GM18517 (cell line): ENCODE measurements around the gene VTA1.
"Not testable (repeated sequence)": the region's sequence is repeated elsewhere in the genome, so short reads cannot be mapped to it uniquely, and the experiment has no call there.

Source experiments
- ATAC-seq: cut with Tn5 transposase; IDR thresholded peaks from one replicate; pipeline ENCODE4 v1.9.1; 2021; ENCODE audit warnings: mild to moderate bottlenecking, moderate library complexity; ENCODE audit not compliant: unreplicated experiment

The VTA1 gene, protein sequence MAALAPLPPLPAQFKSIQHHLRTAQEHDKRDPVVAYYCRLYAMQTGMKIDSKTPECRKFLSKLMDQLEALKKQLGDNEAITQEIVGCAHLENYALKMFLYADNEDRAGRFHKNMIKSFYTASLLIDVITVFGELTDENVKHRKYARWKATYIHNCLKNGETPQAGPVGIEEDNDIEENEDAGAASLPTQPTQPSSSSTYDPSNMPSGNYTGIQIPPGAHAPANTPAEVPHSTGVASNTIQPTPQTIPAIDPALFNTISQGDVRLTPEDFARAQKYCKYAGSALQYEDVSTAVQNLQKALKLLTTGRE

DNA sequence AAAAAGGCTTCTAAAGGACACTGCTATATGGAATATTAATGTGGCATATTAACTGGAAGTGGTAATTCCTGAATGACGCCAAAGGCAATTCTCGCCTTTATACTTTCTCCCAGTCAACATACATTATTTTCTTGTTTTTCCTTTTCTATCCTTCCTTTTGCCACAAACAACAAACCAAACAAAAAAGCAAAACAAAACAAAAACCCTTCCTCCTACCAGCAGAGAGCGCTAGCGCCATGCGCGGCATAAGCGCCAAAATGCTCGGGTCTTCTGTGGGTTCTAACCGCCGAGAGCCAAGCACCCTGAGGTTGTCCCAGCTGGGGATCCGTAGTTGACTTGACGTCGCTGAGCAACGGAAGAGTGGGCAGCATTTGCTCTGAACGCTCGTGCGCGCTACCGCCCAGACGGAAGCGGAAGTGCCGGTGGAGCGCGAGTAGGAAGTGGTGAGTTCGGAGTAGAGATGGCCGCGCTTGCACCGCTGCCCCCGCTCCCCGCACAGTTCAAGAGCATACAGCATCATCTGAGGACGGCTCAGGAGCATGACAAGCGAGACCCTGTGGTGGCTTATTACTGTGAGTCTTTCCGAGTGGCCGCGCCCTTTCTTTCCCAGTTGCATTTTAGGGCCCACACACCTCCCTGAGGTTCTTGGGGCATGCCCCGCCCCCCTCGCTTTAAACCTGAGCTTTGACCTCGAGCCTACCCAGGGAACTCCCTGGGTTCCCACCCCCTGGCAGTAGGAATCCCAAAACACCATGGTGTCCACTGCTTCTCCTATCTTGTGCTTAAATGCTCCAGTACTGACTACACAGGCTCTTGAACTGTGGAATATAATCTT, at the start of gene VTA1, which contains the start of gene NMBR:
Gene VTA1, plus strand, starts transcription at position 436 of the 835 bp plus-strand sequence. Its CDS starts 25 bp downstream, at position 461.
Gene NMBR, minus strand, starts transcription at position 295 of the 835 bp plus-strand sequence. CDS start 58,464 bp downstream, outside the sequence.
- peak; percentile 99 for ATAC-seq

DNA sequence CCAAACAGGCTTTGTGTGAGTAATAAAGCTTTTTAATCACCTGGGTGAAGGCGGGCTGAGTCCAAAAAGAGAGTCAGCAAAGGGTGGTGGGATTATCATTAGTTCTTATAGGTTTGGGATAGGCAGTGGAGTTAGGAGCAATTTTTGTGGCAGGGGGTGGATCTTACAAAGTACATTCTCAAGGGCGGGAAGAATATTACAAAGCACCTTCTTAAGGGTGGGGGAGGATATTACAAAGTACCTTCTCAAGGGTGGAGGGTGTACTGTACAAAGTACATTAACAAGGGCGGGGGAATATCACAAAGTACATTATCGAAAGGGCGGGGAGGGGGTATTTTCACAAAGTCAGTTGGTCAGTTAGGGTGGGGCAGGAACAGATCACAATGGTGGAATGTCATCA, 42.2 kb upstream of the VTA1 start:
- ATAC-seq = not testable (repeated sequence)

DNA sequence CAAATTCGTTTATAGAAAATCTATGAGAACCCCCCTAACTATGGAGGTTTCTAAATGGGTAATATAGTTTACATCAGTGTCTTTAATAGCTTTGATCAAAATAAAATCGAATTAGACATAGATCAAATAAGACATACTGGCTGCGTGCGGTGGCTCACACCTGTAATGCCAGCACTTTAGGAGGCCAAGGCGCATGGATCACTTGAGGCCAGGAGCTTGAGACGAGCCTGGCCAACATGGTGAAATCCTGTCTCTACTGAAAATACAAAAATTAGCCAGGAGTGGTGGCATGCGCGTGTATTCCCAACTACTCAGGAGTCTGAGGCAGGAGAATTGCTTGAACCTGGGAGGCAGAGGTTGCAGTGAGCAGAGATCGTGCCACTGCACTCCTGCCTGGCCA, 36.2 kb upstream of the VTA1 start:
- ATAC-seq = not testable (repeated sequence)

DNA sequence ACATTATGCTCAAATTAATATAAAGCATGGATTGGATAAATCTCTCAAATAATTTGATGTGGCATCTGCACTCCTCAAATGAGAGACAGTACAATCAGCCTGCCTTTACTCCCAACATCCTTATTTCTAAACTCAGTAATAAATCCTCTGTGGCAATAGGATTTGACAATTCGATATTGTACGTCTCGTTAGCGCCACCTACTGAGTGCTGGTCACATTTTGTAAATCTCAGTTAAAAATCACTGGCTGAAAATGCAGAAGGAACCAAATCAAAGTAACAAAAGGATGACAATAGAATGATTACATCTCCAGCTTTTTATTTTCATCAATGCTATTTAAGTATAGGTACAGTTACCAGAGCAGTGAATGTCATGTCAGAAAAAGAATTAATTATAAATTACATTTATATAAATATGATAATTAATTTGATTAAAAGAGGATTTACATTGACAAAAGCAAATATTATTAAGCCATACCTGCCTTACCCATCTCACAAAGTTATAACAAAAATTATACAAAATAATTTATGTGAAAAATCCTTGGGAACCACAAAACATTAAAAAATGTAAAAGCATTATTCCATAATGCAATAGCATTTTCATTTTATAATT, 34.5 kb upstream of the VTA1 start:
- no peak for ATAC-seq

DNA sequence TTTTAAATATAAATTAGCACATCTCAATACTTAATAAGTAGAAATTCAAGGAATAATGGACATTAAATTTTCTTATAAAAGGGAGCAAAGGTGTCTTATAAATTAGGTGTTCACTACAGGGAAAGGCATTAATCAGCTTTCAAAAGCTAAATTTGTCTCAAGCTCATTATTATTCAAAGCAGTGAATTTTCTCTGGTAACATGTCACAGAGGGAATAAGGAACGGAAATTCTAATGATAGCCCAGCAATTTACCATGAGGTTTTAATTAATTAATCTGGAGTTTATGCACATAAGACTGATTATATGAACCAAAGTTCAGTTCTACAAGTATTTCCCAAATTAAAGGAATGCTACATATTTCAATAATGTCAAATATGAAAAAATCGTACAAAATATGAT, 29.7 kb upstream of the VTA1 start:
- no peak for ATAC-seq

DNA sequence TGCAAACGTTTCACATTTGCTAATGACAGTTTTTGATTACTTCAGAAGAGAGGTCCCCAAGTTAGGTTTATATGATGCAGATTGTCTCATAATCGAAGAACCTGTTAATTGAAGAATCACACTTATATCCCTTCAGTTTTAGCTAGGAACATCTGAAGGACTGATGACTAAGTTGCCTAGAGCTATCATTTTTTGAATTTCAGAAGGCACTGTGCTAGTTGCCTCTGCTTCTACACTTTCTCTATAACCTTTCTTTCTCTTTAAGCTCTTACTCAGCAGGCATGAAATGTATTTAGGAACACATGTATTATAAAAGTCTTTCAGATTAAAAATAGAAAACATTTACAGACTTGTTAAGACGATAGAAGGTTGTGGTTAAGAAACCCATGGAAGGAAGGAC, 28.7 kb upstream of the VTA1 start:
- ATAC-seq = no peak

DNA sequence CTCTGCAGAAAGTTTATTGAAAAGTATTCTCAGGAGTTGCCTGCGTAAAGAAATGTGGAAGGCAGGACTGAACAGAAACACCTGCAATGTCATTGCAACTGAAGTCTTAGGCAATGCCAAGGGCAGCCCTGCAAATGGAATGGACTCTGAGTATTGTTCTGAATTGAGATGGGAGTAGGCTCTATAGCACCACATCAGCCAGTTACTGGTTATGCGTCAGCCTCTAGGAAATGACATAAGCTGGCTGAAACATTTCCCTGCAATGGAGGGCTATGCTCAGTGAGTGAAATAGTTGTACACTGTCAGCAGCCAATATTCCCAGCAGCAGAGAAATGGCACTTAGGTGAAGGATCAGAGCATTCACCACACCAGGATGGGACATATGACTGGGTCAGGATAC, 28.1 kb upstream of the VTA1 start:
- no peak for ATAC-seq

DNA sequence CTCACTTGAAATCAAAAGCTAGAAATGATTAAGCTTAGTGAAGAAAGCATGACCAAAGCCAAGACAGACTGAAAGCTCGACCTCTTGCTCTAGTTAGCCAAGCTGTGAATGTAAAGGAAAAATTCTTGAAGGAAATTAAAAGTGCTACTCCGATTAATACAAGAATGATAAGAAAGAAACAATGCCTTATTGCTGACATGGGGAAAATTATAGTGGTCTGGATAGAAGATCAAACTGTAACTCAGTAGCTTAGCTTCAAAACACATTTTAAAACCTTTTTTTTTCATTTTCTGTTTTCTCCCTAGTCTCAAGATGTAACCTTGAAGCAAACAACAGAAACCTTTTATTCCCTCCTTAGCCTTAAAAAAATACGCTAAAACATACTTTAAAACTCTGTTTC, 25.7 kb upstream of the VTA1 start:
- ATAC-seq = no peak

DNA sequence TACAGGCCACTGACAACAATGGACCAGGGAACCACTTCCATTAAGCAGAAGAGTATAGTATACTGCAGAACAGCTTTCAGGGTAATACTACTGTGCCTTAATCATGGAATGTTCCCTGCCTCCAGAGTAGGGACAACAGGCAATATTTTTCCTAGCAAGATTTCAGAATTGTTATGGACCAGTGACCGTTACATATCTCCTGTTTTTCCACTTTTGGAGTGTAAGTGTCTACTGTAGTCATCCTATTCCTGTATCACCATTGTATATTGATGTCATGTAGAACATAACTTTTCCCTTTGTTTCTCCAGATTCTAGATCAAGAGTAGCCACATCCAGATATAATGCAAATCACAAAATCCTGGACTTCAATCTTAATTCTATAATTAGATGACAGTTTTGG, 16.2 kb upstream of the VTA1 start:
- ATAC-seq = no peak

DNA sequence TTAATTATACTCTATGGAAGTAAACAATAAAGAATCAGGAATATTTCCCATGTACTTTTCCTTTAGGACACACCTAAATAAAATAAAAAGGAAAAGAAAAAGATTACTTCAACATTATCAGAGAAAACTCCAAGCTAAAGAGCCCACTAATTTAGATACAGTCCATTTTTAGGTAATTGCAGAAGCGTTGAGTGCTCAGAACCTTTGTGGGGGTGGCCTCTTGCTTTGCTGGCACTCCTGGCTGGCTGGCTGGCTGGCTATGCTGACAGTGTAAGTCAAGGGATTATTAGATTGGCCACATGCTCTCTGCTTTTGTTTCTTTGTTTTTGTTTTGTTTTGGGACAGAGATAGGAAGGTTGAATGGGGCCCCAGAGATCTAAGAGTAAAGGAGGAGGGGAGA, 14.4 kb upstream of the VTA1 start, which contains the start of gene GJE1:
Gene GJE1, plus strand, starts transcription at position 301 of the 400 bp plus-strand sequence. CDS start 234 bp downstream, outside the sequence.
- no peak for ATAC-seq

DNA sequence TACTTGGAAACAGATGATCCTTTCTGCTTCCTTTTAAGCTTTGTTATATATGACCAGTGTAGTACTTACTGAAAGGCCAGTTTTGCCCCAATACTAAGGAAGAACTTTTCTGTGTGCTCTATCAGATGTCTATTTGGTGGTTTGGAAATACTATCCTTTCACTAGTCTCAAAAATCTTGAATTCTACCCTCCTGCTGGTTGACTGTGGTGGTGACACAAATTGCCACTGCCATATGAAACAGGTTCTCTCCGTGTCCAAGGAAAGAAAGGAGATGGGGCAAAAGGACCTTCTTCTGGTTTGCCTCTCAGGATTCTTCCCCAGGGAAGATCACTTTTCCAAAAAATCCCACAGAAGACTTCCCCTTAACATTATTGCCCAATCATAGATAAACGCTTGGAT, 8.2 kb upstream of the VTA1 start:
- no peak for ATAC-seq

DNA sequence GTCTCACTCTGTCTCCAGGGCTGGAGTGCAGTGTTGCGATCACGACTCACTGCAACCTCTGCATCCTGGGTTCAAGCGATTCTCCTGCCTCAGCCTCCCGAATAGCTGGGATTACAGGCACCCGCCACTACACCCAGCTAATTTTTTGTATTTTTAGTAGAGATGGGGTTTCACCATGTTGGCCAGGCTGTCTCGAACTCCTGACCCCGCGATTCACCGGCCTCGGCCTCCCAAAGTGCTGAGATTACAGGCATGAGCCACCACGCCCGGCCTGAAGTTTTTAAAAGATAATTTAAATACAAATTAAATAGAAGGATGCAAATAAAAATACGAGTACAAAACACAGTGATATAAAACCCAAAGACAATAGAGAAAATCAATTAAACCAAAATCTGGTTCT, 5.5 kb upstream of the VTA1 start:
- ATAC-seq = not testable (repeated sequence)

DNA sequence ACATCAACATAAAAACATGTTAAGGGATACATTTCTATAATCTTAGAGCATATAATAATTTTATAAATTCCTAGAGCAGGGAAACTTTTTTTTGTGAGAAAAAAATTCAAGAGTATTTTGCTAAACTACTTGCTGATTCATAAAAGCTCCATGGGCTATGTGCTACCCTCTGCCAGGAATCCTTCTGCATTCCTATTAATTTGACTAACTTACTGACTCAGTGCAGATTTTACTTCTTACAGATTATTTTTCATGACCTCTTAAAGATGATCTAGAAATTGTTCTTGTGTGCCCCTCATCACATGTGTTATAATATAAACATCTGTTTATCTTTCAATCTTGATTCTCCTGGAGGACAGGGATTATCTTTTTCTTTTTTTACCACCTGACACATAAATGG, 5.7 kb downstream of the VTA1 start:
- ATAC-seq = no peak

DNA sequence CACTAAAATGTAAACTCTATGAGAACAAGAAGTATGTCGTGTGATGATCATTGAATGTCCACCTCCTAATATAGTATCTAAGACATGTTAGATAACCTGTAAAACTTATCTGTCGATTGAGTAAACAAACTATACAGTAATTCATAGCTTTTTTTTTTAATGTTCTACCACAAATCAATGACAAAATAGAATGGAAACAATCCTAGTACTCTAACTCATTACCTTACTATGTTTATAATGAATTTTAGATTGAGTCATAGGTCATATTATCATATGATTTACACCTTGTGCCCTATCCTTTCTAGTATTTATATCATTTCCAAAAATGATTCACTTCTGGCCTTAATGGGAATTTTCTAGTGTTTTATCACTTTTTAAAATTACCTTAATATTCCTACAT, 6.1 kb downstream of the VTA1 start:
- no peak for ATAC-seq

DNA sequence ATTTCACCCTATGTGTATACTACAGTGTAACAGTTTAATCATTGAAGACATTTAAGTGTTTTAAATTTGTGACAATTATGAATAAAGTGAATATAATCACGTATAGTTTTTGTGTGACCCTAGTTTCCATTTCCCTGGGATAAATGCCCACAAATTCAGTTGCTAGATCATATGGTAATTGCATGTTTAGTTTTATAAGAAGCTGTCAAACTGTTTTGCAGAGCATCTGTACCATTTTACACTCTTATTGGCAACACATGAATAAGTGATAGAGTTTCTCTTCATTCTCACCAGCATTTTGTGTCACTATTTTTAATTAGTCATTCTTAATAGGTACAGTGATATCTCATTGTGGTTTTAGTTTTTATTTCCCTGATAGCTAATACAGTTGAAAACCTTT, 7.3 kb downstream of the VTA1 start:
- ATAC-seq = no peak

DNA sequence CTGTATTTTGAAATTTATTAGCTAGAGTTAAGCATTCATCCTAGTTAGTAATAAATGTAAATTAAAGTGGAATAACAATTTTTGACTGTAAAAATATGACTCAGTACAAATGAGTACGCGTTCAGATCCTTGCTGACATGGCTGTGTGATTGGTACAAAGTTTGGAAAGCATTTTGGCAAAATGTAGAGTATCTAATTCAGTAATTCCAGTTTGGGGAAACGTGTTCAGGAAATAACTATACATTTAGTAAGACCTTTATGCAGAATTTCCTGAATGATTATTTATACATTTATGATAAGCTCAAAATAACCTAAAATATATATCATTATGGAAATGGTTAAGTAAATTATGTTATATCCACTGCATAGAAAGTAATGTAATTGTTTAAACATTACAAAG, 8.0 kb downstream of the VTA1 start:
- ATAC-seq = no peak

DNA sequence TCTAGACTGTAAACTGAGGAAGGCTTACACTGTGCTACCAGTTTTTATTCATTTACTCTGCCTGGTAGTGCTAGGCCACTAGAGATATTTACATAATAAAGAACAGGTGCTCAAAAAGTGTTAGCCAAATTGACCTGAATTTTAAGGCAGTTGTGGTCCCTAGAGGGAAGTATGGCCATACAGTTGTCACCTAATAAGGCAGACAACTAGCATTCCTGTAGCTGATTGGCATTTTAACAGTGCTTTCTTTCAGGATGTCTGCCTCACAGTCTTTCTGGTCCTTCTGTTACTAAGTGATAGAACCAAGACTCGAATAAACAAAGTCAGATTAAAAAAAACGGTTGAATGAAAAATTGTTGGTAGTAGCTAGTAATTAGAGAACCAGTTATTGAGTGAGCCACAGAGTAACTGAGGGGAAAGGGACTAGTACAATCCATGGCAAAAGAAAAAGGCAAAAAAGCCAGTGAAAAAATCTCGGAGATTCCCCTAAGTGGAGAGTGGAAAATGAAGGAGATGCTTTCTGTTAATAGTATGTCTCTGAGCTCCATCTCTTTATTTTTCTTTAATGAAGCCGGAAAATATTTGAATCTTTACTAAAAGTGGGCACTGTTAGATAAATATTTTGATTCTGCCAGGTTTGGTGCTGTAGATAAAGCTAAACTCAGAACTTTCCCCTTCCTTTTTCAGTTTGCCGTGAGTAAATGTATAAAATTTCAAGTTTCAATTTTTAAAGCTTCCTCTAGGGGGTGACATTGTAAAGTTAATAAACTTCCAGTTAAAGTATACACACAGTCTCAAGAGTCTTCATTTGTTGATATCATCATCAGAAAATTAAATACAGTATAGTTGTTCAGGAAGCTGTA, 9.1 kb downstream of the VTA1 start:
- ATAC-seq = no peak

DNA sequence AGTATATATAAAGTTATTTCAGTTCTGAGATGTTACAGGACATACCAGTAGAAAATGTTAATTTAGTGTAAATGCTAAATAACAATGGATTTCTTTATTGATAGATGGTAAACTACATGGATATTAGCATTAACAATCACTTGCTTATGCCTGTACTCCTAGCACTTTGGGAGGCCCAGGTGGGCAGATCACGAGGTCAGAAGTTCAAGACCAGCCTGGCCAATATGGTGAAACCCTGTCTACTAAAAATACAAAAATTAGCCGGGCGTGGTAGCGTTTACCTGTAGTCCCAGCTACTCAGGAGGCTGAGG, 9.7 kb downstream of the VTA1 start:
- not testable (repeated sequence) for ATAC-seq

DNA sequence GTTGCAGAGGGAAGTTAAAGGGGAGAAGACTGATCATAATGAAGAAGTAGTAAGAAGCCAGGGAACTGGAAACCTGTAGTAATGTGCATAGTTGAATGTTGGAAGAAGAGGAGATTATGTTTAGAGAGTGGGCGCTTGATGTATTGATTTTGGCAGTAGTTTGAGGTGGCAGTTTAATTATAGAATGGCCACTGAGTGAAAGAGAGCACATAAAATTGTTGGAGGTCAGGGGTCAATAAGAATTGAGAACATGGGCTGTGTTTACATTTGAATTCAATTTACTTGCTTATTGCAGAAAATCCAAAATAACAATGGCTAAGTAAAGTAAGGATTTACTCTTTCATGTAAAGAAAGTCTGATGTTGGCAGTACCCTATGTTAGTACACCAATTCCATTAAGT, 15.7 kb downstream of the VTA1 start:
- no peak for ATAC-seq

DNA sequence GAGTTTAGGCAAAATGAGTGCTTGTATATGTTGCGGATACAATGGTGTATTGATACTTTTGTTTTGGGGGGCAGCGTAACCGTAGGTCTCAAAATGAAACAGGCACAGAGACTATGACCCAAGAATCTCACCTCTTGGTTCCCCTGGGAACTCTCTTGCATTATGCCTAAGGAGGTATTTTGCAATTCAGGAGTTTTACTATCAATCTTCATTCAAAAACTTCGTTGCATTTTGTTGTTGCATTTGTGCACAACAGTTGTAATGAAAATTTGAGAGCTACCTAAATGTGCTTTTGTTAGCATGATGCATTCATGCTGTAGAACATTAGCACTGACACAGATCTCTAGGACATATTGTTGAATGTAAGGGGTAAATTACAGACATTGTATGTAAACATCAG, 18.2 kb downstream of the VTA1 start:
- ATAC-seq = no peak

DNA sequence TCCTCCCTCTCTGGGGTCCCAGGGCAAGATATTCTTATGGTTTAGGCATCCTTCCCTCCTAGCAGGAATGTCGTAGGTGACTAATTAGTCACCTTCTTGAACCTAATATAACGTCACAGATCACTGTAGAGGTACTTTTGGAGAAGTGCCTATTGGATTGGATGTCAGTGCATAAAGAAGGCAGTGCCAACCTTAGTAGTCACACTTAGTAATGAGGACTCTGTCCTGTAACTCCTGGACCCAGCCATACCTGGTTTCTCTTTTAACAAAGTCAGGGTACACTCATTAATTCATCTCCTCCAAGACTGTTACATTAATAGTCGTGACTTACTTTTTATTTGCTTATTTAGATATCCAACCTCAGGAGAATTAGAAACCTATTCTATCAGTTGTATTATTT, 20.0 kb downstream of the VTA1 start:
- no peak for ATAC-seq
